ENCODE results near the gene VWA3A.
"Not testable (repeated sequence)": the region's sequence is repeated elsewhere in the genome, so short reads cannot be mapped to it uniquely, and the experiment has no call there.

The VWA3A gene

GRCh38 chr16:22139008-22139407 lies 46.7 kb downstream of the VWA3A start:
- no peak for DNase-seq (ENCODE audit: low spot score)

GRCh38 chr16:22139732-22140131 lies 47.4 kb downstream of the VWA3A start:
- DNase-seq (ENCODE audit: low spot score) = no peak

- no peak for DNase-seq (ENCODE audit: low spot score)
Measured at GRCh38 chr16:22141767-22142166, 49.4 kb downstream of the VWA3A start.

- DNase-seq (ENCODE audit: low spot score) = no peak
Measured at GRCh38 chr16:22144520-22144919, 52.2 kb downstream of the VWA3A start.

- DNase-seq (ENCODE audit: low spot score) = no peak
Measured at GRCh38 chr16:22147853-22148252, 55.5 kb downstream of the VWA3A start.

GRCh38 chr16:22151246-22151998 lies 59.1 kb downstream of the VWA3A start:
- no peak for DNase-seq (ENCODE audit: low spot score)

- no peak for DNase-seq (ENCODE audit: low spot score)
Measured at GRCh38 chr16:22152316-22152715, 60.0 kb downstream of the VWA3A start.

- not testable (repeated sequence) for DNase-seq (ENCODE audit: low spot score)
Measured at GRCh38 chr16:22153078-22153477, 60.7 kb downstream of the VWA3A start.

- DNase-seq (ENCODE audit: low spot score) = no peak
Measured at GRCh38 chr16:22161401-22161800, 69.1 kb downstream of the VWA3A start.

GRCh38 chr16:22161999-22162655 lies 69.8 kb downstream of the VWA3A start, which contains the start of gene SDR42E2:
TSS of gene SDR42E2 (plus strand) at chr16:22162506. CDS start at chr16:22165583, 3,077 bp downstream.
- DNase-seq (ENCODE audit: low spot score) = no peak

- DNase-seq (ENCODE audit: low spot score) = no peak
Measured at GRCh38 chr16:22162656-22163009, 70.3 kb downstream of the VWA3A start.

- DNase-seq (ENCODE audit: low spot score) = no peak
Measured at GRCh38 chr16:22163806-22164205, 71.5 kb downstream of the VWA3A start.

GRCh38 chr16:22164482-22164881 lies 72.1 kb downstream of the VWA3A start:
- DNase-seq (ENCODE audit: low spot score) = no peak

GRCh38 chr16:22165508-22166285 lies 73.4 kb downstream of the VWA3A start:
- DNase-seq (ENCODE audit: low spot score) = no peak

GRCh38 chr16:22171953-22172352 lies 79.6 kb downstream of the VWA3A start:
- DNase-seq (ENCODE audit: low spot score) = no peak

GRCh38 chr16:22172642-22173041 lies 80.3 kb downstream of the VWA3A start:
- DNase-seq (ENCODE audit: low spot score) = not testable (repeated sequence)

- DNase-seq (ENCODE audit: low spot score) = no peak
Measured at GRCh38 chr16:22174642-22175041, 82.3 kb downstream of the VWA3A start.

GRCh38 chr16:22177968-22178930 lies 85.9 kb downstream of the VWA3A start:
- no peak for DNase-seq (ENCODE audit: low spot score)

- DNase-seq (ENCODE audit: low spot score) = no peak
Measured at GRCh38 chr16:22181426-22181825, 89.1 kb downstream of the VWA3A start.

GRCh38 chr16:22181843-22182242 lies 89.5 kb downstream of the VWA3A start:
- DNase-seq (ENCODE audit: low spot score) = no peak

GRCh38 chr16:22183335-22183734 lies 91.0 kb downstream of the VWA3A start:
- no peak for DNase-seq (ENCODE audit: low spot score)

Data from activated CD4-positive, alpha-beta T cell treated with anti-CD3 and anti-CD28 coated beads, Interleukin-2, Interleukin-4, amounts not matched to agents 100 ng/mL and 50 ng/mL, durations not matched to agents 16 hours and 8 hours (primary cell).